ENCODE results near the gene SCNM1. TPM values are rescaled to one million over a fixed set of nuclear protein-coding genes. Genes with fewer than 3 reads are reported as not detected.
A peak's percentile ranks its signal among the peaks of the same experiment; 100 is the strongest.

Gene SCNM1
- total and polyA plus RNA-seq, 9 of the 15 experiments (the other 6 are each of a cell fraction or from before 2014, with no cell fraction given): 17.2 to 204 (median 63.0) TPM

- FAIRE-seq (peak; percentile 74), DNase-seq (ENCODE audit: extremely low read depth in 1 of 4, low spot score in 3 of 4) (peak; percentile 29 to 82 (median 47)), ATAC-seq (peak; percentile 60)
- WGBS (ENCODE audit: insufficient coverage, low coverage, missing lambda C conversion rate): 37% methylated on average over 14 of the region's 14 CpGs
- no peaks in the 10 kb centered on the region for H3K36me3 ChIP-seq (ENCODE audit: control insufficient read depth, insufficient read depth, low read length)
- no peaks in the 10 kb centered on the region for H3K9me3 ChIP-seq (replicated peaks; ENCODE audit: control insufficient read depth, insufficient read depth, low read depth, low read length)
- H3K4me2 ChIP-seq (ENCODE audit: insufficient read depth, low read length): peak overlapping the region; percentile 27; the same call in 1 of the 2 replicates
- in situ Hi-C loops (cut with MboI): no loop called here
- POLR2A ChIA-PET: interaction anchor here (1.0 kb wide), 1 partner anchor 87 kb away, joined by 3 read pairs; no protein-coding TSS in a partner anchor
- peak overlapping the region in 1 of 2 experiments; percentile 44; a peak in 2 of 4 replicates for H3K9ac ChIP-seq (ENCODE audit: insufficient read depth in 1 of 2, low read depth in 2 of 2, low read length in 2 of 2)
- intact Hi-C loops (cut with micrococcal nuclease): loop anchor here (1.0 to 10.0 kb wide), 3 partner anchors 55 to 188 kb away; no protein-coding TSS in a partner anchor
- peak overlapping the region; percentile 96 for H2AFZ ChIP-seq (ENCODE audit: low read depth, low read length)
- no peaks in the 10 kb centered on the region for H3K9me1 ChIP-seq (ENCODE audit: control insufficient read depth, insufficient read depth, low read length)
- H3K4me1 ChIP-seq (replicated peaks in 1 of 2; ENCODE audit: control insufficient read depth in 2 of 2, insufficient read depth in 2 of 2, low read length in 2 of 2): peaks cover 11 to 15% of the 10 kb centered on the region in 2 experiments; a peak in 4 of 5 replicates
- H3K79me2 ChIP-seq (ENCODE audit: control insufficient read depth, insufficient read depth, low read length): peaks cover 27% of the 10 kb centered on the region
- H3K4me3 ChIP-seq: no peak overlapping the region
- peak overlapping the region; percentile 30; the same call in 2 of the 3 replicates for H3K27ac ChIP-seq (ENCODE audit: extremely low read depth, low read depth, low read length)
- no TSS peak for BruUV-seq (replicated peaks)
- H4K20me1 ChIP-seq (replicated peaks; ENCODE audit: control insufficient read depth, insufficient read depth, low read length): no peaks in the 10 kb centered on the region
- H3K27me3 ChIP-seq (ENCODE audit: control insufficient read depth in 2 of 2, insufficient read depth in 2 of 2, low read length in 2 of 2): no peaks in the 10 kb centered on the region
- CTCF ChIA-PET (ENCODE audit: low intra/inter-chr PET ratio): interaction anchor here (1.5 to 1.7 kb wide), 2 partner anchors 55 to 58 kb away, joined by 3 to 8 read pairs; partner anchors contain the start of gene PSMD4
- TF ChIP-seq ATF7 (IDR thresholded peaks at IDR 0.05) (0 out of 2 replicates have a peak, but pooled peaks have one; percentile 28), E2F4 (CRISPR knock-in tag; IDR thresholded peaks at IDR 0.05; ENCODE audit: low read depth) (no peak), CEBPG (CRISPR knock-in tag; IDR thresholded peaks at IDR 0.05) (no peak), CEBPG (tag; conservative IDR thresholded peaks at IDR 0.05 in 1 of 2, IDR thresholded peaks at IDR 0.05 in 1 of 2) (no peak), ZNF384 (IDR thresholded peaks at IDR 0.05; ENCODE audit: low read depth, low read length) (peak; percentile 96), REST (IDR thresholded peaks at IDR 0.05; ENCODE audit: borderline replicate concordance) (peak; percentile 65; the same call in 1 of the 2 replicates), REST (CRISPR knock-in tag; IDR thresholded peaks at IDR 0.05; ENCODE audit: low read depth) (no peak), HEY1 (CRISPR knock-in tag; IDR thresholded peaks at IDR 0.05; ENCODE audit: borderline replicate concordance) (no peak), CREB3L1 (IDR thresholded peaks at IDR 0.05; ENCODE audit: borderline replicate concordance, low read depth) (no peak), POLR3A (IDR thresholded peaks at IDR 0.05; ENCODE audit: borderline replicate concordance, extremely low read depth, insufficient read depth, insufficient read length) (no peak)
Measured at GRCh38 chr1:151196292-151196800, 30.4 kb downstream of the SCNM1 start.
